HL-60 (cell line): ENCODE results near the gene DLEC1.
A peak's percentile ranks its signal among the peaks of the same experiment; 100 is the strongest.

ENCODE experiments used
- DNase-seq, 2 experiments: peaks; one replicate each; pipeline ENCODE4 v3.0.0-alpha.2; 2010 to 2020; ENCODE audit warnings: low read depth in 1 of 2, low spot score in 1 of 2
- H3K27ac ChIP-seq: fragments of 250-450 bp; sonication (Bioruptor Pico); replicated peaks from 2 replicates; pipeline ENCODE4 v1.5.1; 2020; ENCODE audit warnings: mild to moderate bottlenecking, moderate library complexity
- H3K27me3 ChIP-seq: fragments of 250-450 bp; sonication (Bioruptor Pico); 2 replicates; pipeline ENCODE4 v1.5.1; 2021; ENCODE audit warnings: mild to moderate bottlenecking, moderate library complexity; ENCODE audit not compliant: insufficient read depth, poor library complexity, severe bottlenecking
- H3K4me3 ChIP-seq: replicated peaks from 2 replicates; pipeline ENCODE4 v1.5.1; 2011; ENCODE audit warnings: mild to moderate bottlenecking, control low read depth, low read length; ENCODE audit not compliant: insufficient read depth
- CTCF ChIP-seq: IDR thresholded peaks from one replicate; pipeline ENCODE4 v1.5.1; 2011; ENCODE audit warnings: low read length, control low read depth, inconsistent platforms; ENCODE audit not compliant: insufficient read depth
- GABPA ChIP-seq: IDR thresholded peaks from 2 replicates; pipeline ENCODE4 v1.6.1; 2012; ENCODE audit warnings: low read depth
- POLR2AphosphoS5 ChIP-seq: IDR thresholded peaks from 2 replicates; pipeline ENCODE4 v1.6.1; 2012; ENCODE audit warnings: low read depth
- REST ChIP-seq: IDR thresholded peaks from 2 replicates; pipeline ENCODE4 v1.6.1; 2012; ENCODE audit warnings: low read depth; ENCODE audit not compliant: insufficient replicate concordance
- SPI1 ChIP-seq: IDR thresholded peaks from 2 replicates; pipeline ENCODE4 v1.6.1; 2012; ENCODE audit warnings: low read depth, mild to moderate bottlenecking, borderline replicate concordance

Gene DLEC1

GRCh38 chr3:38000242-38000916, 38.6 kb upstream of the DLEC1 start:
- TF ChIP-seq SPI1 (no peak), CTCF (no peak), GABPA (no peak), POLR2AphosphoS5 (no peak), REST (no peak)
- no peak for DNase-seq
- Histone ChIP-seq H3K27ac (no peak overlapping the region), H3K4me3 (no peak overlapping the region), H3K27me3 (no peaks in the 10 kb centered on the region)

GRCh38 chr3:38000965-38001455, 38.0 kb upstream of the DLEC1 start:
- no peak for DNase-seq
- TF ChIP-seq GABPA = no peak
- no peak for TF ChIP-seq CTCF
- TF ChIP-seq SPI1 = no peak
- no peak for TF ChIP-seq REST
- no peak for TF ChIP-seq POLR2AphosphoS5
- no peak overlapping the region for H3K27ac ChIP-seq
- H3K4me3 ChIP-seq = no peak overlapping the region
- H3K27me3 ChIP-seq = no peaks in the 10 kb centered on the region

- no peak for DNase-seq
- no peaks in the 10 kb centered on the region for H3K27me3 ChIP-seq
- no peak overlapping the region for H3K27ac ChIP-seq
- H3K4me3 ChIP-seq = no peak overlapping the region
- TF ChIP-seq CTCF = peak; percentile 34
- no peak for TF ChIP-seq REST
These were observed 37.4 kb upstream of the DLEC1 start for GRCh38 chr3:38001456-38002081.
